RPMI7951 (cell line): Measurements from ENCODE around the gene CROCC. TPM values are rescaled to one million over a fixed set of nuclear protein-coding genes. Genes with fewer than 3 reads are reported as not detected.
"Not testable (repeated sequence)": the region's sequence is repeated elsewhere in the genome, so short reads cannot be mapped to it uniquely, and the experiment has no call there.

Source experiments
- DNase-seq: peaks from one replicate; pipeline ENCODE4 v3.0.0-alpha.2; 2012; ENCODE audit warnings: low read depth
- total RNA-seq: library from RNA; depleted of rRNA; stranded (reverse); fragments of >200 nt; shearing (Covaris generic); gene quantifications from 2 replicates; pipeline ENCODE4 v1.2.3, GENCODE V29; 2014

The CROCC gene
- total RNA-seq, 1 experiment from 2014 or later: 5.6 TPM

- not testable (repeated sequence) for DNase-seq
Measured at GRCh38 chr1:16916036-16916880, 5.5 kb upstream of the CROCC start.

GRCh38 chr1:16918371-16918770 lies 3.4 kb upstream of the CROCC start:
- no peak for DNase-seq

DNA sequence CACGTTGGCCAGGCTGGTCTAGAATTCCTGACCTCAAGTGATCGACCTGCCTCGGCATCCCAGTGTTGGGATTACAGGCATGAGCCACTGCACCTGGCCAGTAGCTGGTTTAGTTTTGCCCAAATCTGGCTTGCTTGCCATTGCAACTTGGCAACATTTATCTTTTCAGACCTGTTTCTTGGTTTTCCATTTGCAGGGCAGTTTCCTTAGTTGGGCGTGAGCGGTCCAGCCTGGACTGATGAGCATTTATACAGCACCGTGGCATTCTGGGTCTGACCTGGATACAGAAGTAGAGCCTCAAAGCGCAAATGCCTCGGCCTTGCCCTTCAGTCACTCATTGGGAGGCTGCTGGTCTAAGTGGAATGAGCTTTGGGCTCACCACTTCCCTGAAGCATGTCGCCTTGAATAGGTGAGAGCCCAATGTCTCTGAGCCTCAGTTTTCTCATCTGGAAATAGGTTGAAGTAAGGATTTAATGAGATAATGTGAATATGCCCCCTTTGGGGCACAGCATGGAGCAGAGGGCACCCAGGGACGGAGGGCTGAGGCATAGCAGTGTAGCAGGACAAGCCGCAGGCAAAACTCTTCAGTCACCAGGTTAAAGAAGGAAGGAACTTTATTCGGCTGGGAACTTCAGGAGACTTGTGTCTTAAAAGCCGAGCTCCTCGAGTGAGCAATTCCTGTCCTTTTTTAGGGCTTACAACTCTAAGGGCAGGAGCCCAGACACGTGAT lies 2.6 kb upstream of the CROCC start:
- DNase-seq: not testable (repeated sequence)

GRCh38 chr1:16920951-16921350 lies 780 bp upstream of the CROCC start:
- no peak for DNase-seq

DNA sequence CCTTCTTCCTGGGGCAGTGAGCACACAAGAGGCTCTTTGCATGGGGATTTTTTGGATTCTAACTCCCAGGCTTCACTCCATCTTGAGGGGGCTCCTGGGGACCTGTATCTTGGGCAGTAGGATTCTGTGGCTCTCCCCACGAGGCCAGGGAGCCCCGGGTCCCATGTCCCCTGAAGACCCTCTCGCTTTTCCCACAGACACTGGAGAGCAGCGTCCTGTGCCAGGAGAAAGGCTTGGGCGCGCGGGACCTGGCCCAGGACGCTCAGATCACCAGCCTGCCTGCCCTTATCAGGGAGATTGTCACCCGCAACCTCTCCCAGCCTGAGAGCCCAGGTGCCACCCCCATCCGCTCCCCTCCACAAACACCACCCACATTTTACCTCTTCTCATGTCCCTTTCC lies 735 bp downstream of the CROCC start:
- DNase-seq: no peak

GRCh38 chr1:16922885-16923431 lies 1.2 kb downstream of the CROCC start:
- no peak for DNase-seq

GRCh38 chr1:16924216-16924918 lies 2.6 kb downstream of the CROCC start:
- DNase-seq: no peak

DNA sequence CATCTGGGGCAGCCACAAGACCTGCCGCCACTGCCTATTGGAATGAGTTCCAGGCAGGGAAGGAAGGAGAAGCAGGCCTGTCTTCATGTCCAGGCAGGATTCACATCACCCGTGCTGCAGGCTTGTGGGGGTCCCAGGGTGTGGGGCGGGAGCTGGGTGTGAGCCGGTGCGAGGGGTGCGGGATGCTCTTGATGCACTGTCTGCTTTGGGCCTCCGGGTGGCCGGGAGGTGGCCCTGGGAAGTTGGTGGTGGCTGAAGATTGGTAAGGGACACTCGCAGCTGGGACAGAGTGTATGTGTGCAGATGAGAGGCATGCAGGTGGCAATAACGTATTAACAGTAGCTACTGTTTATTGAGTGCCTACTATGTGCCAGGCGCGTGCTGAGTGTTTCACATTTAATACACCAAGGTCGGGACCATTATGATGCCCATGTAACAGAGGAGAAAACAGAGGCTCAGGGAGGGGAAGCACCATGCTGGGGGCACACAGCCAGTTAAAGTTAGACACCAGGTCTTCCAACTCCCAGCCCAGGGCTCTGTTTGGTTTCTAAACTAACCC lies 3.3 kb downstream of the CROCC start:
- DNase-seq: no peak

GRCh38 chr1:16925635-16926490 lies 4.1 kb downstream of the CROCC start:
- no peak for DNase-seq

DNA sequence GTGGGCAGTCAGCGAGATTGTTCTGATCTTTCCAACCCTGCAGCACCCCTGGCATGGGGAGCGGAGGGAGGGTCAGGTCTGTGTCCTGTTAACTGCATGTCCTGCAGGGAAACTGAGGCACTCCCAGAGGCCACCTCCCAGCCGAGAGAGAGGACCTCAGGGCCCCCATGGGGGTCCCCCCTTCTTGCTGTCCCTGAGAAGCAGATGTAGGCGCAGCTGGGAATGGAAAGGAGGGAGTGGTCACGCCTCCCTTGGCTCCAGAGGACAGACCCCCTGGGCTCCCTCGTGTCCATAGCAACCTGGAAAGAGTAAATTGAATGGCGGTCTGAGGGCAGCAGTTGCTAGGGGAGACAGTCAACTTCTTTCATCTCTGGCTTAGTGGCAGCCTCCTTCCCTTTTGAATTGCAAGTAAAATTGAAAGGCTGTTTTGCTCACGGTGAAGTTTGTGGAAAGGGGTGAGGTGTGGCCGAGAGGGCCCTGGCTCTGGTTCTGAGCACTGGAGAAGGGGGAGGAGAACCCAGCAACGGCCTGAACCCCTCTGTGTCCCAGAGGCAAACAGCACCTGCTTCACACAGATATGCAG lies 4.9 kb downstream of the CROCC start:
- no peak for DNase-seq

DNA sequence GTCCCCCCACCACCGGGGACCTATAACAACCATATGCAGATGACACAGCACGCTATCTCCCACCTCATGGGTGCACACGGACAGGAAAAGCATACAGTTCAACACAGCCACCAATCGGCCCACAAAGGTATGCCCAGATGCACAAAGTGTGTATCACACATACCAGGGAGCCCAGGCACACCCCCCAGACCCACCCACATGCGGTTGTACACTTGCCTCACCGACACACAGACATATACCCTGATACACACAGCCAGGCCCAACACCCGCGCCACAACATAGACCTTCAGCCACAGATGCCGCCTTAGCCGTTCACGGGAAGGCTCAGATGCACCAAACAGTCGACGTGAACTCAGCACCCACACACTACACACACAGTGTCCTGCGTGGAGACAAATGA lies 5.5 kb downstream of the CROCC start:
- DNase-seq: no peak

DNA sequence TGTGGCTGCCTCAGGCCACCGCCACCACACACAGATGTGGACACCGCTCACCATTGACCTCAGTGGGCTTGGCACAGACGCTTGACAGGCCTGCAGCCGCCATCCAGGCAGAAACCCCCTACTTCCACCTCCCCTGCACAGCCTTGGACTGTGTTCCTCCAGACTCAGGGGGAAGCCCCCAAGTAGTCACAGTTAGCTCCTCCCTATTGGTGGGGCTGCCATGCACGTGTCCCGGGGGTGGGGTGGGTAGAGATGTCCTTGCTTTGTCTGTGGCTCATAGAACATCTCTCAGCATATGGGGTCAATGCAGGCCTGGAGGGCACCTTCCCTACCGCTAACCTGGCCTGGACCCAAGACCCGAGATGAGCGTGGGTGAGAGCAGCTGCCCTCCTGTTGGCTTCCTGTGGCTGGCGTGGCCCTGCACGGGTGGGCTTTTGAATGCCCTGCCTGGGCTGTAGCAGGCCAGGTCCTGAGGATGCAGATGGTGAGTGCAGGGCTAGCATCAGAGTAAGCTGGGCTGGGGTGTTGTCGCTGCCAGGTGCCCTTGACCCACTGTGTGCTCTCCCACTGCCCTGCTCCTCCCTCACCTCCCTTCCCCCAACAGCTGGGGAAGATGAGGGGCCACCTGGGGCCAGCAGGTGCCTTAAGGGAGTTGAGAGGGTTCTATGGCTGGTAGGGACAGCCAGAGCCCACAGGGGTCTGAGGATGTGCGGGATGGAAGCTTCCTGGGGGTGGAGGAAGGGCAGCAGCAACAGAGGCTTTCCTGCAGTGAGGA lies 6.2 kb downstream of the CROCC start:
- DNase-seq: no peak

DNA sequence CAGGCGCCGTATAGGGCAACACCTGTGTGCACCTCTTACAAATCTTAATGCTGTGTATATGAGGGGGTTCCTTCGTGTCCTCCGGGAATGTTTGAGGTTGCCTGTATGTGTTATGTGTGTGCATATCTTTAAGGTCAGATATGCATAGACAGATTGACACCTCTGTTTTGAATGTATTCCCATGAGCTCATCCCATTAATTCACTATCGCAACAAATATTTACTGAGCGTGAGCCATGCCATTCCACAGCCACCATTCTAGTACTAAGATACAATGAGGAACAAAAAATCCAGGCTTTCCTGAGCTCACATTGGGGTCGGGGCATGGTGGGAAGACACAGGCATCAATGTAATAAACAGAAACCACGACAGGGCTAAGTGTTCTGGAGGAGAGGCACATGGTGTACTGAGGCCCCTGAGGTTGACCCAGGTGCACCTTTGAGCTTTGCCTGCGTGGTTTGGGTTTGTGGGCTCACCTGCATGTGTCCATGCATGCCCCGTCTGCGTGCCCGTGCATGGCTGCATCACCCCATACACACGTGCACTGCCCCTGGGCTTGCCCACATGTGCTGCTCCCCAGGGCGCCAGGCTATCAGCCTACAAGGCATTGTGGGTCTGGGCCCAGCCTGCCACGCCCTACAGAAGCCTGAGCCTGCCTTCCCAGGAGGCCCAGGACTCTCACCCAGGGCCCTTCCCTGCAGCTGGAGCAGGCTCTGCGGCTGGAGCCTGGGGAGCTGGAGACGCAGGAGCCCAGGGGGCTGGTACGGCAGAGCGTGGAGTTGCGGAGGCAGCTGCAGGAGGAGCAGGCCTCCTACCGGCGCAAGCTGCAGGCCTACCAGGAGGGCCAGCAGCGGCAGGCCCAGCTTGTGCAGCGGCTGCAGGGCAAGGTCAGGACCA lies 7.7 kb downstream of the CROCC start:
- not testable (repeated sequence) for DNase-seq

- DNase-seq: not testable (repeated sequence)
Measured at GRCh38 chr1:16931206-16931934, 9.6 kb downstream of the CROCC start.

DNA sequence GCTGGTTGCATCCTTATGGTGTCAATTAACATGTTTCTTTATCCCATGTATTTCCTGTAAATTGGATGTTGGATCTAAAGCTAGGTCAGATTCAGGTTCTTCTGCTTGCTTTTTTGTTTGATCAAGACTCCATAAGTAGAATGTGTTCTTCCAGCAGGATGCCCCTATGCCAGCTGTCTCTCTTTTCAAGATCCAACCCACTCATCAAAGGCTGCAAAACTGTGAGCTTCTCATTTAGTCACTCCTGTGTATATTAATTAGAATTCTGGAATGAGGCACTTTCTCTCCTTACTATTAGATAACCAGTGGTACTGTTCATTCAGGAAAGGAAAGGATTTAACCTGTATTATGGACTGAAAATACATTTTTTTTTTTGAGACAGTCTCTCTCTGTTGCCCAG lies 12.2 kb downstream of the CROCC start:
- DNase-seq: not testable (repeated sequence)

DNA sequence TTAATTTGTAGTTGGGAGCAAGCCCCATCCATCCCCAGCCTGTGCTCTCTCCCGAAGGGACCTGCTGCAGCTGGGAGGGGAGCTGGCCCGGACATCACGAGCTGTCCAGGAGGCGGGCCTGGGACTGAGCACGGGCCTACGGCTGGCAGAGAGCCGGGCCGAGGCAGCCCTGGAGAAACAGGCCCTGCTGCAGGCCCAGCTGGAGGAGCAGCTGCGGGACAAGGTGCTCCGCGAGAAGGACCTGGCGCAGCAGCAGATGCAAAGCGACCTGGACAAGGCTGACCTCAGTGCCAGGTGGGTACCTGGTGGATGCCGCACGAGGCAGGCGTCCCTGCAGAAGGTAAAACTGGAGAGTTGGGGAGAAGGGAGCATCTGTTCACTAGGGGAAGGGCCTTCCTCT lies 14.8 kb downstream of the CROCC start:
- not testable (repeated sequence) for DNase-seq

DNA sequence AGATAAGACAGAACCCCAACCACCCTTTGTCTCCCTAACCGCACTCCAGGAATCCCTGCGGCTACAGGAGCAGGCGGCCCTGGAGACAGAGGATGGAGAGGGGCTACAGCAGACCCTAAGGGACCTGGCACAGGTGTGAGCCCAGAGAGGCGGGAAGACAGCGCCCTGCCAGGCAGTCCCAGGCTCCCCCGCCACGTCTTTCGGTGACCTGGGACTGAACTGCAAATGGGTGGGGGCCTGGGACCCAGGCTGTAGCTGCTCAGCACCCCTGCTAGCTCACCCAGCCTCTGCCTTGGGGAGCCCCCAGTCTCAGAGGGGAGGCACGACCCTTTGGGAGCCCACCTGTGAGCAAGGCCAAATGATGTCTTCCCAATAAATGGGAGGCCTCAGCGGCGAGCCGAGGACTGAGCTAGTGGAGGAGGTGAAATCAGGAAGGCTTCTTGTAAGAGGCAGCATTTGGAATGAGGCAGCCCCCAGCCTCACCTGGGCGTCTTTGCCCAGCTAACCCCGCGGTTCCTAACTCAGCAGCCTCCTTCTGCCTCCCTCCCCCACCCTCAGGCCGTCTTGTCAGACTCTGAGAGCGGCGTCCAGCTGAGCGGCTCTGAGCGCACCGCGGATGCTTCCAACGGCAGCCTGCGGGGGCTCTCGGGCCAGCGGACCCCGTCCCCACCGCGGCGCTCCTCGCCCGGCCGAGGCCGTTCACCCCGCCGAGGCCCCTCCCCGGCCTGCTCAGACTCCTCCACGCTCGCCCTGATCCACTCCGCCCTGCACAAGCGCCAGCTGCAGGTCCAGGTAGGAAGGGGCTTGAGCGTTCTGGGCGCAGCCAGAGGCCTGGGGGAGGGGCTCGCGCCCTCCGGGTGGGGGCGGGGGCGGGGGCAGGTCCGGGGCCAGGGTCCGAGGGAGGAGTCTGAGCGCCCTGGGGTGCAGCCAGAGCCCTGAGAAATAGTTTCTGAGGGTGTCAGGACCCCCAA lies 16.9 kb downstream of the CROCC start:
- no peak for DNase-seq
